Activated naive CD8-positive, alpha-beta T cell treated with anti-CD3 and anti-CD28 coated beads for 36 hours (primary cell): ENCODE results near the gene PPIA. TPM values are rescaled to one million over a fixed set of nuclear protein-coding genes. Genes with fewer than 3 reads are reported as not detected.
"Not testable (repeated sequence)": the region's sequence is repeated elsewhere in the genome, so short reads cannot be mapped to it uniquely, and the experiment has no call there.

Experiments
- DNase-seq: peaks from one replicate; pipeline ENCODE4 v3.0.0; 2021
- H3K27ac Mint-ChIP-seq: one replicate; pipeline ENCODE4 v1.8.0; 2022; ENCODE audit warnings: mild to moderate bottlenecking, moderate library complexity, mixed read lengths
- H3K27me3 Mint-ChIP-seq: one replicate; pipeline ENCODE4 v1.8.0; 2022; ENCODE audit warnings: mild to moderate bottlenecking, mixed read lengths
- H3K36me3 Mint-ChIP-seq: one replicate; pipeline ENCODE4 v1.8.0; 2021; ENCODE audit warnings: mild to moderate bottlenecking, mixed read lengths
- H3K4me1 Mint-ChIP-seq: one replicate; pipeline ENCODE4 v1.8.0; 2021; ENCODE audit warnings: mixed read lengths
- H3K4me3 Mint-ChIP-seq: one replicate; pipeline ENCODE4 v1.8.0; 2022; ENCODE audit warnings: mild to moderate bottlenecking, moderate library complexity, mixed read lengths
- H3K9me3 Mint-ChIP-seq: one replicate; pipeline ENCODE4 v1.8.0; 2022; ENCODE audit warnings: mixed read lengths
- total RNA-seq, 2 experiments: library from RNA; stranded (reverse); gene quantifications; one replicate each; pipeline ENCODE4 v1.2.3, GENCODE V29; 2021

PPIA gene
- total RNA-seq, 2 experiments from 2014 or later = 3,010 to 3,071 TPM

DNA sequence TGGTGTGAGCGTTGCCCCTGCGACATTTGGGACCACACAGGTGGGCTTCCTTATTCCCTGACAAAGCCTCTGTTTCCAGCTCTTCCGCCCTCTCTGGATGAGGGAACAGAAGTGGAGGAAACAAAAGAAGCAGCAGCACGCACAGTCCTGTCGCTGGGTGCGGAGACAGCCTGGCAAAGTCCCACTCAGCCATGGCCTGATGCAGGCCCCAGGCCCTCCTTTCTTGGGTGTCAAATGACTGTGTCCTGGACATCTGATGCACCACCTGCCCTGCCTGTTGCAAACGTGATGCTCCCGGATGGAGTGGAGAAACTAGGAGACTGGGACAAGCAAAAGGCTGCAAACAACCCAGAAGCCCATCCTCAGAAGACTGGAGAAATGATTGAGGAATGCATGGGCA is 27.1 kb upstream of the PPIA start:
- H3K9me3 Mint-ChIP-seq = no peaks in the 10 kb centered on the region

DNA sequence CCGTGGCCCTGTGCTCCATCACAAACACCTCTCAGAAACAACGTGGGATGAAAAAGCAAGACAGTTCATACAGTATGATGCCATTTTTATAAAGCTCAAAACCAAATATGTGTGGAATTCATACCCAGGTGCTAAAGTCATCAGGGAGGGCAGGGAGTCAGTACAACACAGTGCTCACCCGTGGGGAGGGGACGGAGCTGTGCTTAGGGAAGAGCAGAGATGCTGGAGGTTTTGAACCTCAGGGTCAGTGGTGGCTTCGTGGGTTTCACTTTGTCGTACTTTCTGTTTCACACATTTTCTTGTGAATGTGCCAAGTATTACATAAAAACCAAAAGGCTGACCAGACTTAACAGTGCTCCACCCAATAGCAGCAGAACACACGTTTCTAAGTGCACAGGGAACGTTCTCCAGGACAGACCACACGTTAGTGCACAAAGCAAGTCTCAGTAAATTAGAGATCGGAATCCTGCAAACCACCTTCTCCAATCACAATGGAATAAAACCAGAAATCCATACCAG is 26.6 kb upstream of the PPIA start:
- Mint-ChIP-seq H3K27me3 (no peaks in the 10 kb centered on the region), H3K27ac (peak overlapping the region; percentile 57), H3K9me3 (no peaks in the 10 kb centered on the region), H3K4me1 (peaks cover 35% of the 10 kb centered on the region), H3K4me3 (no peak overlapping the region), H3K36me3 (peaks cover 18% of the 10 kb centered on the region)
- DNase-seq = no peak

More for the DNA sequence above, 27.1 kb upstream of the PPIA start:
- Mint-ChIP-seq H3K4me1 (peaks cover 35% of the 10 kb centered on the region), H3K36me3 (peaks cover 18% of the 10 kb centered on the region), H3K27ac (peak overlapping the region; percentile 57), H3K27me3 (no peaks in the 10 kb centered on the region), H3K4me3 (no peak overlapping the region)
- no peak for DNase-seq

DNA sequence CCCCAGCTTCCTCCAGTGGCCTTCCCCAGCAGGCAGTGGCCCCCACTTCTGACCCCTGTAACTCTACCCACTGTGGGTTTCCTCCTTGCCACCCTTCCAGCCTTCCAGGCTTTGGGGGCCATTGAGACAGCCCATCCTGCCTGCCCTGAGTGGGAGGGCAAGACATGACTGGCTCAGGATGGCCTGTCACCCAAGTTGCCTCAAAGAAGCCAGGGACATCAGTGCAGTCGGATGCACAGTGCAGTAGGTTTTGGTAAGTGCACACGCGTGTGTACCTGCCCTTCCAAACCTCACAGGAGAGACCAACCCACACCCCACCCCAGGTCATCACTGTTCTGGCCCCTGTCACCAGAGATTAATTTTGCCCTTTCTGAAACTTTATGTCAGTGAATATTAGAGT is 25.1 kb upstream of the PPIA start:
- H3K4me1 Mint-ChIP-seq = peaks cover 35% of the 10 kb centered on the region
- no peak overlapping the region for H3K4me3 Mint-ChIP-seq

DNA sequence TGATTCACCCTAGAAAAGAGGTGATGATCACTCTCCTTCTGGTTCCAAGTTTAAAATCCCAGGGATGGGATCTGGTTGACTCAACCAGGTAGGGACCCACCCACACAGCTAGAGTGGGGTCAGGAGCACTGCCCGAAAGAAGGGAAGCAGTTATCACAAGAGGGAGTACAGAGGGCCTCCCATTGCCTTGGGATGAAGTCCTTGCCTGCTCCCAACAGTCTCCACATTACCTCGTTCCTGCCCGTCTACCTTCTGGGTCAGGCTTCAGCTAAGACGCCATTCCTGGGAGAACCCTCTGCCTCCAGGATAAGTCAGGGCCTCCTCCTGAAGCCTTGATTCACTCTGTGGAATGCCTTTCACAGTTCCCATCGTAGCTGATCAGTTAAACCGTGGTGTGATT is 24.0 kb upstream of the PPIA start:
- no peak overlapping the region for H3K4me3 Mint-ChIP-seq
- H3K36me3 Mint-ChIP-seq = peaks cover 12% of the 10 kb centered on the region
- H3K9me3 Mint-ChIP-seq = no peaks in the 10 kb centered on the region
- H3K4me1 Mint-ChIP-seq = peaks cover 34% of the 10 kb centered on the region
- no peak for DNase-seq
- H3K27me3 Mint-ChIP-seq = no peaks in the 10 kb centered on the region
- H3K27ac Mint-ChIP-seq = no peak overlapping the region

More for the DNA sequence above, 25.1 kb upstream of the PPIA start:
- no peak for DNase-seq
- Mint-ChIP-seq H3K9me3 (no peaks in the 10 kb centered on the region), H3K27ac (peak overlapping the region; percentile 72), H3K36me3 (peaks cover 16% of the 10 kb centered on the region), H3K27me3 (no peaks in the 10 kb centered on the region)

DNA sequence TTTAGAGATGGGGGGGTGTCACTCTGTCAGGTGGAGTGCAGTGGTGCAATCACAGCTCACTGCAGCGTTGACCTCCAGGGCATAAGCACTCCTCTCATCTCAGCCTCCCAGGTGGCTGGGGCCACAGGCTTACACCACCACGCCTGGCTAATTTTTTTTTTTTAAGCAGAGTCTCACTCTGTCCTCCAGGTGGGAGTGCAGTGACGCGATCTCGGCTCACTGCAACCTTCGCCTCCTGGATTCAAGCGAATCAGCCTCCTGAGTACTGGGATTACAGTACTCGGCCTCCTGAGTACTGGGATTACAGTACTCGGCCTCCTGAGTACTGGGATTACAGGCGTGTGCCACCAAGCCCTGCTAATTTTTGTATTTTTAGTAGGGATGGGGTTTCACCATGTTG is 23.6 kb upstream of the PPIA start:
- Mint-ChIP-seq H3K36me3 (peaks cover 9% of the 10 kb centered on the region), H3K9me3 (no peaks in the 10 kb centered on the region), H3K27ac (no peak overlapping the region), H3K4me1 (peaks cover 29% of the 10 kb centered on the region), H3K27me3 (no peaks in the 10 kb centered on the region), H3K4me3 (no peak overlapping the region)
- DNase-seq = no peak

DNA sequence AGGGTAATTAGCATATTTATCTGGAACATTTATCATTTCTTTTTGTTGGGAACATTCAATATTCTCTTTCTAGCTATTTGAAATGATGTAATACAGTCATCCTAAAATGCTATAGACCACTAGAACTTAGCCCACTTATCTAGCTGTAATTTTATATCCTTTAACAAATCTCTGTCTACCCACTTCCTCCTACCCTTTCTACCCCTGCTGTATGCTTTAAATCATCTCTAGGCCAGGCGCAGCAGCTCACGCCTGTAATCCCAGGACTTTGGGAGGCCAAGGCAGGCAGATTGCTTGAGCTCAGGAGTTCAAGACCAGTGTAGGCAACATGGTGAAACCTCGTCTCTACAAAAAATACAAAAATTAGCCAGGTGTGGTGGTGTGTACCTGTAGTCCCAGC is 22.0 kb upstream of the PPIA start:
- H3K9me3 Mint-ChIP-seq, H3K27ac Mint-ChIP-seq, H3K4me3 Mint-ChIP-seq, DNase-seq, H3K36me3 Mint-ChIP-seq, H3K27me3 Mint-ChIP-seq: not testable (repeated sequence)
- H3K4me1 Mint-ChIP-seq = peaks cover 15% of the 10 kb centered on the region

DNA sequence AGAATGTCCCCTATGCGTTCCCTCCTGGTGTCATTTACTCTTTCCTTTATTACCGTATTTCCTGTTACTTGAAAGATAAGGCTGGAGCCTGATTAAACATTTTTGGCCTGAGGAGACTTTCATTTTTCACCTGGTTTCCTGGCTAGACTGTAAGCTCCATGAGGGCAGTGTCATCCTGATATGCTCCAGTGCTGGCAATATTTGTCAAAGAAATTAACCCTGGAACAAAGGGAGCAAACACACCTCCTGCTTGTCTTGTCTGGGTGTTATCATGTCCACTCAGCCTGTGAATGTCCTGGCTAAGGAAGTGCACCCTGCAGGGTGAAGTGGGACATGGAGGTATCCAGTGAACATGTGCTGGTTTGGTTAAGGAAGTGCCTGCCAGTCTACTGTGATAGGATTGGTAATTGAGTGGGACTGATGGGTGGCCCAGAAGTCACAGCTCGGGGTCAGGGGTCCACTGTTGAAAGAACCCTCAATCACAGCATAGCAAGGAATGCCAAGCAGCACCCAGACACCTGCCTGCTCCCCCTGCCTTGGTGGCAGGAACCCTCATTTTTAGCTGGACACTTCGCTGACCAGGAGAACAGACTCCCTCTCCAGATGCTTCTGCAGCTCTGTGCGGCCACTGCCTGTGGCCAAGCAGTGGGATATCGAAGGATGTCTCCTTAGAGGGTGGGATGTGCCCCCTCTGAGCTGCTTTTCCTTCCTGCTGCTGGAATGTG is 20.9 kb upstream of the PPIA start:
- DNase-seq = no peak
- peaks cover 5% of the 10 kb centered on the region for H3K4me1 Mint-ChIP-seq
- H3K4me3 Mint-ChIP-seq = no peak overlapping the region
- H3K36me3 Mint-ChIP-seq = no peaks in the 10 kb centered on the region
- no peaks in the 10 kb centered on the region for H3K9me3 Mint-ChIP-seq
- no peaks in the 10 kb centered on the region for H3K27me3 Mint-ChIP-seq
- H3K27ac Mint-ChIP-seq = no peak overlapping the region

DNA sequence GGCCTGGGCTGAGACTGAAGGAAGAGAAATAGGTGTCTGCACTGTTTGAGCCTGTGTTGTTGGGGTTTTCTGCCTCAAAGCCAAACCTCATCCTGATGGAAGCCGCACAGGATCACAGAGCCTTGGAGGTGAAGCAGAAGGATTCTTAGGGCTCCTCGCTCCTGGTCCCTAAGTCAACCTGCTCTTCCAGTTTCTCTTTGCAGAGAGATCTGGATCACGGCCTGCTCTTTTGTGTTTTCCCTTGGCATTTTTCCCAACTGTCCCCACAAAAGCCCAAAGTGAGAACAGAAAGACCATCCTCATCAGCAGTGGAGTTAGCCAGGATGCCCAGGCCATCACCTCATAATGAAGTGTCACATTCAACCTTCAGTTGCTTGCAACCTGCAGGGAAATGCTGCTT is 20.3 kb upstream of the PPIA start:
- Mint-ChIP-seq H3K4me3 (no peak overlapping the region), H3K9me3 (no peaks in the 10 kb centered on the region), H3K4me1 (peaks cover 4% of the 10 kb centered on the region), H3K27ac (no peak overlapping the region), H3K36me3 (no peaks in the 10 kb centered on the region), H3K27me3 (no peaks in the 10 kb centered on the region)
- no peak for DNase-seq

DNA sequence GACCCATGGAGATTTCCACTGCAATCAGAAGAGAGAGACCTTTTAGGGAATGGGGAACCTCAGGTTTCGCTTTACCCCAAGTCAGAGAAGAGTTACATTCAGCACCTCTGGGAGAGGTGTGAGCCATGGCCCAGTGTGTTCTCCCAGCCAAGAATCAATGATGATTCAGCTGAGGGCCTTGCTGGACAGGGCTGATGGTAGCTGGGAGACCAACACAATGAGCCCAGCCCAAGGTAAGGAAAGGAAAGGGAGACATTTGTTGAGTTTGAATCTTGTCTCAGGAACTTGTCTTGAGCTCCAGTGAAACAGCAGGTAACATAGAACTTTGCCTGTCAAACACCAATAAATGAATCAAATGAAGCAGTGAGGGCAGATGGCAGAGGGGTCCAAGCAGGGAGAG is 14.0 kb upstream of the PPIA start:
- peaks cover 5% of the 10 kb centered on the region for H3K9me3 Mint-ChIP-seq
- H3K27ac Mint-ChIP-seq = no peak overlapping the region
- H3K36me3 Mint-ChIP-seq = peaks cover 5% of the 10 kb centered on the region
- H3K4me1 Mint-ChIP-seq = no peaks in the 10 kb centered on the region
- H3K4me3 Mint-ChIP-seq = no peak overlapping the region
- DNase-seq = no peak
- no peaks in the 10 kb centered on the region for H3K27me3 Mint-ChIP-seq

DNA sequence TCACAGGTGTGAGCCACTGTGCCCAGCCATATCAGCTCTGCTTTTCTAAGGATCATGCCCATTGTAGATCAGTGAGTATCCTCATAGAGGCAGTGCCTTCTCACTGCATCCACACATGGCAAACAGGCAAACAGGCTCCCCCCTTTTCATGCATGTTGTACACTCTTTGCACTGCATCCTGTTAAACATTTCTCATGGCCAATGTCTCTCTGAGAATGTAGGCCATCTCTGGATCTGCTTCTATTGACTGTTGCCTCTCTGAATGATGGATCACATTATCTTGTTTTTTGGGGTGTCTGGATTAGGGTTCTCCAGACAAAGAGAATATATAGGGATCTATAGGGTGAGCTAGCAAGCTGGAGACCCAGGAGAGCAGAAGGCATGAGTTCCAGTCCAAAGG is 13.1 kb upstream of the PPIA start:
- Mint-ChIP-seq H3K4me3 (no peak overlapping the region), H3K4me1 (no peaks in the 10 kb centered on the region), H3K27ac (no peak overlapping the region), H3K36me3 (peaks cover 5% of the 10 kb centered on the region), H3K27me3 (no peaks in the 10 kb centered on the region), H3K9me3 (peaks cover 5% of the 10 kb centered on the region)
- no peak for DNase-seq

DNA sequence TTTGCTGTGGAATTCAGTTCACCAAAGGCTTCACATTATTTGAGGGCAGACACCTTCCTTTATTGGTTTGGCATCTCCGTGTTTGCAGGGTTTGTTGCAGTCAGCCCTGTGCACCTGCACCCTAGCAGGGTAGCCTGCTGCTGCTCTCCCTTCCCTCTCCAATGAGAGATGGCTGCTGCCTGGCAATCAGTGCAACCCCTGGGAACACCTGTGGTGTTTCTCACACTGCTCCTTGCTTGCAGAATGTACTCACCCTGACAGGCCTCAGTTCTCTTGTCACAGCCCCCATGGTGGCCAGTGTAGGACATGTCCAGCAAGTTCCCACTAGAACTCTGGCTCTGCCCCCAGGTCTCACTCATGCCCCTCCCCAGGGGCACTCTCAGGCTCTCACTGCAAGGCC is 12.1 kb upstream of the PPIA start:
- Mint-ChIP-seq H3K4me3 (no peak overlapping the region), H3K4me1 (no peaks in the 10 kb centered on the region), H3K27ac (no peak overlapping the region), H3K27me3 (no peaks in the 10 kb centered on the region), H3K9me3 (peaks cover 5% of the 10 kb centered on the region), H3K36me3 (peaks cover 5% of the 10 kb centered on the region)
- DNase-seq = no peak

DNA sequence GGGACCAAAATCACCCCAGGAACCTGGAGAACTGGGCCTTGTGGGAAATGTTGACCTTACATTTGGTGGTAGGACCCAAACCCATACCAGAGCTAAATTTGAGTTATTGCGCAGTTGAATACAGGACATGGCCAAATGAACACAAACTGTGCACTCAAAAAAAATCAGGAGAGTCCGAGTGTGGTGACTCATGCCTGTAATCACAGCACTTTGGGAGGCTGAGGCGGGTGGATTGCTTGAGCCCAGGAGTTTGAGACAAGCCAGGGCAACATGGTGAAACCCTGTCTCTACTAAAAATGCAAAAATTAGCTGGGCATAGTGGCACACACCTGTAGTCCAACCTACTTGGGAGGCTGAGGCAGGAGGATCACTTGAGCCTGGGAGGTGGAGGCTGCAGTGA is 11.3 kb upstream of the PPIA start:
- not testable (repeated sequence) for H3K9me3 Mint-ChIP-seq, H3K36me3 Mint-ChIP-seq, DNase-seq, H3K27me3 Mint-ChIP-seq, H3K4me1 Mint-ChIP-seq, H3K27ac Mint-ChIP-seq, H3K4me3 Mint-ChIP-seq

DNA sequence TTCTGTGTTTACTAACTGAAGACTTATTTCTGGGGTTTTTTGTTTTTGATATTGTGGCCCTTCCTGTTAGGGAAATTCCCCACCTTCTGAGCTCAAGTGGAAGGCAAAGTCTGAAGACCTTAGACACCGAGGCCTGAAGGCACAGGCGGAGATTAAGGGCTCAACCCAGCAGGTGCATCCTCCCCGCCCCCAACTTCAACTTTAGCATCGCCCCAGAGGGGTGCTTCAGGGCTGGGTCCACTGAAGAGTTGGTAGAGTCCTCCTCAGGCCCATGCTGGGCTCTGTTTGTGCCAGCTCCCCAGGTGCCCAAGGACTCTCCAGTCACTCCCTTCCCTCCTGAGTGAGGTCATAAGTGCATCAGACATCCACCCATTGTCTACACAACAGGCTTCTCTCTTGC is 9.4 kb upstream of the PPIA start:
- Mint-ChIP-seq H3K36me3 (peaks cover 5% of the 10 kb centered on the region), H3K4me3 (no peak overlapping the region), H3K4me1 (peaks cover 4% of the 10 kb centered on the region), H3K27me3 (no peaks in the 10 kb centered on the region), H3K9me3 (peaks cover 5% of the 10 kb centered on the region), H3K27ac (no peak overlapping the region)
- no peak for DNase-seq

DNA sequence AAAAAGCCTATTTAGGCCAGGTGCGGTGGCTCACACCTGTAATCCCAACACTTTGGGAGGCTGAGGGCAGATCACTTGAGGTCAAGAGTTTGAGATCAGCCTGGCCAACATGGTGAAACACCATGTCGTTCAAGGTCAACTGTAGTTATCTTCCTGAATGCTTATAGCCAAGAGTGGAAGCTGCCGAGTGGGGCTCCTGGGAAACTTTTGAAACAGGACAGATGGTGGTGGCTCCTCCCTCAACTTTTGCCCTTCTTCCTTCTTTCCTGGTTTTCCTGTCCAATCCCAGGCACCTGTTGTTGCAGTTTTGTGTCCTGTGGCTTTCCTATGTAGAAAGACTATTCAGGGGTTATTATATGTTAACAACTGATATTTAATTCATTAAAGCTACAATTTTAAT is 8.7 kb upstream of the PPIA start:
- no peak overlapping the region for H3K27ac Mint-ChIP-seq
- peaks cover 5% of the 10 kb centered on the region for H3K36me3 Mint-ChIP-seq
- no peak overlapping the region for H3K4me3 Mint-ChIP-seq
- peaks cover 5% of the 10 kb centered on the region for H3K9me3 Mint-ChIP-seq
- H3K27me3 Mint-ChIP-seq = no peaks in the 10 kb centered on the region
- peaks cover 4% of the 10 kb centered on the region for H3K4me1 Mint-ChIP-seq
- DNase-seq = no peak

DNA sequence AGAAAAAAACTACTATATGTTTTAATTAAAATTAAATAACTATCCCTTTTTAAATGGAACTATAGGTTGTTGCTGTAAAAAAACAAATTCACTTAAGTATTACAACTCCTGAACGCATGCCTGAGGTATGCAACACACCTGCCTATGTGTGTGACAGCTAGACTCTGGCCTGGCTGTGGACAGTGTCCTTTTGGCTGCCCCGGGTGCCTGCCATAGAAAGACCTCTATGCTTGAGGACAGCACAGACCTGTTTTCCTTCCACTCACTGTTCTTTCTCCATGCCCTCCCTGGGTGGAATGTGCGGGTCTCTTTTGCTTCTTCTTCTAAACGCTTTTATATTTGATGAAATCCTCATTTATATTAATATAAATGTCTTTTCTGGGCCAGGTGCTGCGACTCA is 6.5 kb upstream of the PPIA start:
- H3K9me3 Mint-ChIP-seq = no peaks in the 10 kb centered on the region

More for the DNA sequence above, 6.5 kb upstream of the PPIA start:
- no peak for DNase-seq
- H3K4me3 Mint-ChIP-seq = no peak overlapping the region
- H3K4me1 Mint-ChIP-seq = peaks cover 4% of the 10 kb centered on the region
- H3K27ac Mint-ChIP-seq = no peak overlapping the region
- no peaks in the 10 kb centered on the region for H3K27me3 Mint-ChIP-seq
- H3K36me3 Mint-ChIP-seq = no peaks in the 10 kb centered on the region
